ENCODE data around the gene ECEL1.

Gene ECEL1

GRCh38 chr2:232483923-232484627 is 3.6 kb downstream of the ECEL1 start:
- no peak for DNase-seq (ENCODE audit: low read depth in 2 of 2)

- no peak for DNase-seq (ENCODE audit: low read depth in 2 of 2)
Observed at GRCh38 chr2:232483311-232483922, 4.2 kb downstream of the ECEL1 start.

GRCh38 chr2:232482301-232483238 is 5.1 kb downstream of the ECEL1 start:
- no peak for DNase-seq (ENCODE audit: low read depth in 2 of 2)

GRCh38 chr2:232481322-232482140 is 6.1 kb downstream of the ECEL1 start:
- no peak for DNase-seq (ENCODE audit: low read depth in 2 of 2)

GRCh38 chr2:232480201-232481190 is 7.1 kb downstream of the ECEL1 start:
- DNase-seq (ENCODE audit: low read depth in 2 of 2): no peak

GRCh38 chr2:232479341-232480200 is 8.1 kb downstream of the ECEL1 start:
- no peak for DNase-seq (ENCODE audit: low read depth in 2 of 2)

- DNase-seq (ENCODE audit: low read depth in 2 of 2): no peak
Observed at GRCh38 chr2:232478571-232479340, 8.9 kb downstream of the ECEL1 start.

GRCh38 chr2:232477751-232478510 is 9.7 kb downstream of the ECEL1 start:
- no peak for DNase-seq (ENCODE audit: low read depth in 2 of 2)

GRCh38 chr2:232476791-232477190 is 10.8 kb downstream of the ECEL1 start:
- DNase-seq (ENCODE audit: low read depth in 2 of 2): no peak

GRCh38 chr2:232476045-232476444 is 11.6 kb downstream of the ECEL1 start:
- no peak for DNase-seq (ENCODE audit: low read depth in 2 of 2)

- DNase-seq (ENCODE audit: low read depth in 2 of 2): no peak
Observed at GRCh38 chr2:232473467-232473890, 14.2 kb downstream of the ECEL1 start.

GRCh38 chr2:232466221-232466620 is 21.4 kb downstream of the ECEL1 start:
- no peak for DNase-seq (ENCODE audit: low read depth in 2 of 2)

- no peak for DNase-seq (ENCODE audit: low read depth in 2 of 2)
Observed at GRCh38 chr2:232465061-232465460, 22.6 kb downstream of the ECEL1 start.

- no peak for DNase-seq (ENCODE audit: low read depth in 2 of 2)
Observed at GRCh38 chr2:232464544-232464885, 23.1 kb downstream of the ECEL1 start.

- DNase-seq (ENCODE audit: low read depth in 2 of 2): no peak
Observed at GRCh38 chr2:232463701-232464543, 23.7 kb downstream of the ECEL1 start.

GRCh38 chr2:232460171-232460570 is 27.5 kb downstream of the ECEL1 start:
- DNase-seq (ENCODE audit: low read depth in 2 of 2): no peak

GRCh38 chr2:232459419-232460035 is 28.1 kb downstream of the ECEL1 start:
- DNase-seq (ENCODE audit: low read depth in 2 of 2): no peak

All from stimulated activated CD4-positive, alpha-beta T cell treated with anti-CD3 and anti-CD28 coated beads, Interleukin-15, amount 100 ng/mL, for 48 hours (primary cell).